Esophagus muscularis mucosa (tissue), 4 donors: ENCODE results near the gene SLC4A2. TPM values are rescaled to one million over a fixed set of nuclear protein-coding genes. Genes with fewer than 3 reads are reported as not detected.

Experiments used
- DNase-seq: peaks from one replicate; pipeline ENCODE4 v3.0.0-alpha.2; 2017; ENCODE audit errors: extremely low spot score
- H3K27ac ChIP-seq, 4 donors: fragments of 200-600 bp; sonication (generic); replicated peaks in 1 of 4; 1 replicate in 3 of 4; 2 replicates in 1 of 4; pipeline ENCODE4 v1.5.1; 2016 to 2019; ENCODE audit warnings: mild to moderate bottlenecking in 1 of 4
- H3K27me3 ChIP-seq, 4 donors: fragments of 200-600 bp; sonication (generic); one replicate each; pipeline versions ENCODE4 v1.5.1 to v1.6.0; 2016 to 2019
- H3K36me3 ChIP-seq, 4 donors: fragments of 200-600 bp; sonication (generic); one replicate each; pipeline ENCODE4 v1.5.1; 2016 to 2019
- H3K4me1 ChIP-seq, 4 donors: fragments of 200-600 bp; sonication (generic); one replicate each; pipeline ENCODE4 v1.5.1; 2016 to 2019
- H3K4me3 ChIP-seq, 4 donors: fragments of 200-600 bp; sonication (generic); 1 replicate in 2 of 4; 2 replicates in 2 of 4; pipeline ENCODE4 v1.5.1; 2016 to 2019; ENCODE audit warnings: mild to moderate bottlenecking in 4 of 4, moderate library complexity in 1 of 4
- H3K9me3 ChIP-seq, 4 donors: fragments of 200-600 bp; sonication (generic); 1 replicate in 3 of 4; 2 replicates in 1 of 4; pipeline ENCODE4 v1.5.1; 2016 to 2019
- CTCF ChIP-seq, 3 experiments: fragments of 200-600 bp in 2 of 3; fragments of 450-650 bp in 1 of 3; sonication (generic) in 2 of 3; IDR thresholded peaks; one replicate each; pipeline ENCODE4 v1.5.1; 2017 to 2019; ENCODE audit warnings: antibody characterized with exemption in 3 of 3, mild to moderate bottlenecking in 2 of 3, moderate library complexity in 1 of 3
- EP300 ChIP-seq: sonication (generic); formaldehyde crosslinking; IDR thresholded peaks from one replicate; pipeline ENCODE4 v1.6.1; 2017; ENCODE audit warnings: antibody characterized with exemption
- POLR2A ChIP-seq: fragments of 450-650 bp; IDR thresholded peaks from one replicate; pipeline ENCODE4 v1.6.1; 2017; ENCODE audit warnings: antibody characterized with exemption, moderate library complexity, mild to moderate bottlenecking, low read depth
- POLR2AphosphoS5 ChIP-seq, 2 donors: sonication (generic); formaldehyde crosslinking; IDR thresholded peaks; one replicate each; pipeline ENCODE4 v1.6.1; 2017; ENCODE audit warnings: antibody characterized with exemption in 2 of 2
- WGBS: methylation state at CpG from one replicate; pipeline ENCODE4 v1.1.5; 2018; 5-methylcytosine and 5-hydroxymethylcytosine counted together
- intact Hi-C: fragments of 100-400 bp; cut with DNase I; formaldehyde crosslinking; loops from one replicate; pipeline ENCODE4 v1.15.1; 2023
- total RNA-seq, 4 donors: library from RNA; depleted of rRNA; stranded (reverse); fragments of >200 nt; gene quantifications; one replicate each; pipeline versions ENCODE4 v1.1.0 to v1.2.1, GENCODE V29; 2016

The SLC4A2 gene
- total RNA-seq, 4 donors from 2014 or later = 96.8 to 165 (median 122) TPM

- H3K36me3 ChIP-seq = peaks cover 35 to 55% (median 45%) of the 10 kb centered on the region in 4 donors
- 25% methylated on average over 1 of the region's 10 CpGs for WGBS
- no peak overlapping the region for H3K4me3 ChIP-seq
- TF ChIP-seq EP300 = no peak
- no peak for TF ChIP-seq POLR2AphosphoS5 (IDR thresholded peaks at IDR 0.05)
- no peak for TF ChIP-seq CTCF (IDR thresholded peaks at IDR 0.05)
- no peak for TF ChIP-seq POLR2A
- peak overlapping the region in 2 of 4 donors; percentile 32 to 37 for H3K27ac ChIP-seq
- H3K4me1 ChIP-seq = peaks cover 45 to 53% (median 51%) of the 10 kb centered on the region in 4 donors
- DNase-seq = no peak
- H3K27me3 ChIP-seq = no peaks in the 10 kb centered on the region
- no peaks in the 10 kb centered on the region for H3K9me3 ChIP-seq
- intact Hi-C loops = no loop called here
Measured at GRCh38 chr7:151077705-151078232, 18.4 kb downstream of the SLC4A2 start.

GRCh38 chr7:151078233-151079040 lies 19.0 kb downstream of the SLC4A2 start:
- Histone ChIP-seq H3K27me3 (no peaks in the 10 kb centered on the region), H3K27ac (peak overlapping the region in 3 of 4 donors; percentile 32 to 41 (median 37)), H3K36me3 (peaks cover 28 to 48% (median 39%) of the 10 kb centered on the region in 4 donors), H3K4me1 (peaks cover 46 to 54% (median 53%) of the 10 kb centered on the region in 4 donors), H3K9me3 (no peaks in the 10 kb centered on the region), H3K4me3 (no peak overlapping the region)
- TF ChIP-seq CTCF (IDR thresholded peaks at IDR 0.05) (no peak), POLR2A (no peak), POLR2AphosphoS5 (IDR thresholded peaks at IDR 0.05) (no peak), EP300 (no peak)
- no peak for DNase-seq
- WGBS = 44% methylated on average over 19 of the region's 22 CpGs
- intact Hi-C loops = no loop called here

- H3K27ac ChIP-seq = peak overlapping the region; percentile 89 to 99 (median 94)
- peak overlapping the region; percentile 66 to 89 (median 82) for H3K4me3 ChIP-seq
- H3K27me3 ChIP-seq = no peaks in the 10 kb centered on the region
- 63% methylated on average over 15 of the region's 27 CpGs for WGBS
- intact Hi-C loops = no loop called here
- TF ChIP-seq EP300 (no peak), POLR2AphosphoS5 (IDR thresholded peaks at IDR 0.05) (no peak), POLR2A (no peak), CTCF (IDR thresholded peaks at IDR 0.05) (no peak)
- DNase-seq = no peak
- H3K4me1 ChIP-seq = peaks cover 51 to 59% (median 58%) of the 10 kb centered on the region in 4 donors
- H3K36me3 ChIP-seq = peaks cover 20 to 39% (median 29%) of the 10 kb centered on the region in 4 donors
- H3K9me3 ChIP-seq = no peaks in the 10 kb centered on the region
Measured at GRCh38 chr7:151079199-151079910, 20.0 kb downstream of the SLC4A2 start.

GRCh38 chr7:151080067-151080521 lies 20.7 kb downstream of the SLC4A2 start:
- Histone ChIP-seq H3K27me3 (no peaks in the 10 kb centered on the region), H3K4me1 (peaks cover 51 to 61% (median 60%) of the 10 kb centered on the region in 4 donors), H3K4me3 (peak overlapping the region; percentile 66 to 89 (median 82)), H3K9me3 (no peaks in the 10 kb centered on the region), H3K27ac (peak overlapping the region; percentile 89 to 99 (median 94)), H3K36me3 (peaks cover 13 to 32% (median 22%) of the 10 kb centered on the region in 4 donors)
- 3% methylated on average over 7 of the region's 31 CpGs for WGBS
- DNase-seq = no peak
- intact Hi-C loops = no loop called here
- TF ChIP-seq EP300 (no peak), POLR2A (no peak)
